Measurements from ENCODE around the gene USP53. TPM values are rescaled to one million over a fixed set of nuclear protein-coding genes. Genes with fewer than 3 reads are reported as not detected.
"Not testable (repeated sequence)": the region's sequence is repeated elsewhere in the genome, so short reads cannot be mapped to it uniquely, and the experiment has no call there.

Gene USP53
- total and polyA plus RNA-seq, 2 of the 13 experiments (the other 11 are each of a cell fraction or from before 2014, with no cell fraction given): 5.3 to 8.1 TPM

DNA sequence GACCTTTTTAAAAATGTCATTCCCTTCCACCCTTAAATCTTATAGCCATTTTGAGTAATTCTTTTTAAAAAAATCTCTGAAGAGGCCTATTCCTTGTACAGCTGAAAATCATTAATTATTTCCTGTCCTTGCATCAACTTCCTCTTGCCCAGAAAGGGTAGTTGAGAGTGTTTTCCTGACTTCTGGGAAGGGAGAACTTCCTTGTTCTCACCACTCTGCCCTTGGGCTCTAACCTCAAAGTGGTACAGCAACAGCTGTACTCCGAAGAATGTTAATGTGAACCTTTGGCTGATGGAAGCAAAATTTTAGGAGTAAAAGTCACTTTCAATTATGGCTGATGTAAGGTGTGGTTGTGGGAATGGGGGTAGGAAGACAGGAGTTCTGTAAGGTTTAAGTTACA is 124.5 kb downstream of the USP53 start:
- ATAC-seq (no peak), FAIRE-seq (no peak)
- intact Hi-C loops (cut with micrococcal nuclease; ENCODE audit: unreplicated experiment): no loop called here

DNA sequence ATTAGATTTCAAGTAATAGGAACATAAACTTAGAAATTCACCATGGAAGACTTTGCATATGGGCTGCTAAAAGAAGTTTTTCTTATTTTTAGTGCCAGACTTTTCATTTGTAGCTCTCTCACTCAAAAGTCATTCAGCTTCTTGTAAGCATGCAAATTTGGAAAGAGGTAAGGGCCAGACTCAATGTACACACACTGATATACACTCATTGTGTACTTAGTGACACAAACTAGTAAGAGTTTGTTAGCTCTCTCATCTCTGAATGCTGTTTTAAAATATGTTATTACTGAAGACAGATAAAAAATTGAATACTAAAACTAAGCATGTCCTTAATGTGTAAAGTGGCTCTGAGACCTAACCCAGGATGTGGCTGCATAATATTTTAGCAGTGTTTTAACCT is 127.4 kb downstream of the USP53 start:
- H3K4me2 ChIP-seq (ENCODE audit: low read depth, low read length); ATAC-seq; BruUV-seq (replicated peaks); FAIRE-seq; H3K4me1 ChIP-seq (ENCODE audit: insufficient read depth, low read length); H3K27me3 ChIP-seq (ENCODE audit: control insufficient read depth in 1 of 2, insufficient read depth in 2 of 2, low read length in 2 of 2); H3K9me3 ChIP-seq (ENCODE audit: low read length); H4K20me1 ChIP-seq (ENCODE audit: insufficient read depth, low read length); intact Hi-C loops (cut with micrococcal nuclease; ENCODE audit: unreplicated experiment); H3K9ac ChIP-seq (ENCODE audit: insufficient read depth, low read depth, low read length); H3K79me2 ChIP-seq (ENCODE audit: insufficient read depth, low read length); H3K27ac ChIP-seq (ENCODE audit: extremely low read length, insufficient read depth, low read length); H3K36me3 ChIP-seq (replicated peaks in 1 of 2; ENCODE audit: control insufficient read depth in 1 of 2, insufficient read depth in 2 of 2, low read length in 2 of 2); in situ Hi-C loops (cut with HindIII; ENCODE audit: extremely low pct_ligation_motif_present, low pct_unique_long_range_greater_than_20kb); CTCF ChIA-PET (ENCODE audit: low intra/inter-chr PET ratio, low total read pairs); H2AFZ ChIP-seq (ENCODE audit: low read length); DNase-seq (ENCODE audit: low spot score); H3K4me3 ChIP-seq (replicated peaks in 1 of 3; ENCODE audit: insufficient read depth in 1 of 3, low read depth in 2 of 3, low read length in 3 of 3): not testable (repeated sequence)
- POLR2A ChIA-PET: interaction anchor here (1.1 kb wide), 1 partner anchor 39 kb away, joined by 3 read pairs; a partner anchor contains a TSS

More for the DNA sequence above, 124.5 kb downstream of the USP53 start:
- TF ChIP-seq, protein P1, sequence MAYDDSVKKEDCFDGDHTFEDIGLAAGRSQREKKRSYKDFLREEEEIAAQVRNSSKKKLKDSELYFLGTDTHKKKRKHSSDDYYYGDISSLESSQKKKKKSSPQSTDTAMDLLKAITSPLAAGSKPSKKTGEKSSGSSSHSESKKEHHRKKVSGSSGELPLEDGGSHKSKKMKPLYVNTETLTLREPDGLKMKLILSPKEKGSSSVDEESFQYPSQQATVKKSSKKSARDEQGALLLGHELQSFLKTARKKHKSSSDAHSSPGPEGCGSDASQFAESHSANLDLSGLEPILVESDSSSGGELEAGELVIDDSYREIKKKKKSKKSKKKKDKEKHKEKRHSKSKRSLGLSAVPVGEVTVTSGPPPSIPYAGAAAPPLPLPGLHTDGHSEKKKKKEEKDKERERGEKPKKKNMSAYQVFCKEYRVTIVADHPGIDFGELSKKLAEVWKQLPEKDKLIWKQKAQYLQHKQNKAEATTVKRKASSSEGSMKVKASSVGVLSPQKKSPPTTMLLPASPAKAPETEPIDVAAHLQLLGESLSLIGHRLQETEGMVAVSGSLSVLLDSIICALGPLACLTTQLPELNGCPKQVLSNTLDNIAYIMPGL (CRISPR knock-in tag; IDR thresholded peaks at IDR 0.05; ENCODE audit: borderline replicate concordance in 1 of 2, low read depth in 1 of 2): no peak
- no peak for TF ChIP-seq SIX4 (CRISPR knock-in tag; IDR thresholded peaks at IDR 0.05)
- TF ChIP-seq ZNF773 (CRISPR knock-in tag; IDR thresholded peaks at IDR 0.05; ENCODE audit: borderline replicate concordance): no peak
- no peak for TF ChIP-seq TSC22D2 (CRISPR knock-in tag; IDR thresholded peaks at IDR 0.05; ENCODE audit: borderline replicate concordance)
- TF ChIP-seq TOE1 (CRISPR knock-in tag; IDR thresholded peaks at IDR 0.05): no peak
- TF ChIP-seq THAP11 (CRISPR knock-in tag; IDR thresholded peaks at IDR 0.05): no peak
- TF ChIP-seq SIX1 (CRISPR knock-in tag; IDR thresholded peaks at IDR 0.05; ENCODE audit: borderline replicate concordance): no peak
- TF ChIP-seq SAP130 (CRISPR knock-in tag; IDR thresholded peaks at IDR 0.05; ENCODE audit: low read depth): no peak
- TF ChIP-seq, protein P2, sequence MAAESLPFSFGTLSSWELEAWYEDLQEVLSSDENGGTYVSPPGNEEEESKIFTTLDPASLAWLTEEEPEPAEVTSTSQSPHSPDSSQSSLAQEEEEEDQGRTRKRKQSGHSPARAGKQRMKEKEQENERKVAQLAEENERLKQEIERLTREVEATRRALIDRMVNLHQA (CRISPR knock-in tag; IDR thresholded peaks at IDR 0.05): no peak
- no peak for TF ChIP-seq CENPX (CRISPR knock-in tag; IDR thresholded peaks at IDR 0.05)
- no peak for TF ChIP-seq KLF15 (CRISPR knock-in tag; IDR thresholded peaks at IDR 0.05; ENCODE audit: borderline replicate concordance)
- no peak for TF ChIP-seq REL (CRISPR knock-in tag; conservative IDR thresholded peaks at IDR 0.05)
- TF ChIP-seq, protein P3, sequence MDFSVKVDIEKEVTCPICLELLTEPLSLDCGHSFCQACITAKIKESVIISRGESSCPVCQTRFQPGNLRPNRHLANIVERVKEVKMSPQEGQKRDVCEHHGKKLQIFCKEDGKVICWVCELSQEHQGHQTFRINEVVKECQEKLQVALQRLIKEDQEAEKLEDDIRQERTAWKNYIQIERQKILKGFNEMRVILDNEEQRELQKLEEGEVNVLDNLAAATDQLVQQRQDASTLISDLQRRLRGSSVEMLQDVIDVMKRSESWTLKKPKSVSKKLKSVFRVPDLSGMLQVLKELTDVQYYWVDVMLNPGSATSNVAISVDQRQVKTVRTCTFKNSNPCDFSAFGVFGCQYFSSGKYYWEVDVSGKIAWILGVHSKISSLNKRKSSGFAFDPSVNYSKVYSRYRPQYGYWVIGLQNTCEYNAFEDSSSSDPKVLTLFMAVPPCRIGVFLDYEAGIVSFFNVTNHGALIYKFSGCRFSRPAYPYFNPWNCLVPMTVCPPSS (IDR thresholded peaks at IDR 0.05): no peak
- Histone ChIP-seq H4K20me1 (ENCODE audit: insufficient read depth, low read length) (no peaks in the 10 kb centered on the region), H3K27ac (ENCODE audit: extremely low read length, insufficient read depth, low read length) (no peak overlapping the region), H3K4me2 (ENCODE audit: low read depth, low read length) (no peak overlapping the region), H3K9me3 (ENCODE audit: low read length) (no peaks in the 10 kb centered on the region), H3K4me3 (replicated peaks in 1 of 3; ENCODE audit: insufficient read depth in 1 of 3, low read depth in 2 of 3, low read length in 3 of 3) (no peak overlapping the region), H3K36me3 (replicated peaks in 1 of 2; ENCODE audit: control insufficient read depth in 1 of 2, insufficient read depth in 2 of 2, low read length in 2 of 2) (no peaks in the 10 kb centered on the region), H3K4me1 (ENCODE audit: insufficient read depth, low read length) (no peaks in the 10 kb centered on the region), H2AFZ (ENCODE audit: low read length) (no peak overlapping the region), H3K27me3 (ENCODE audit: control insufficient read depth in 1 of 2, insufficient read depth in 2 of 2, low read length in 2 of 2) (no peaks in the 10 kb centered on the region), H3K79me2 (ENCODE audit: insufficient read depth, low read length) (no peaks in the 10 kb centered on the region), H3K9ac (ENCODE audit: insufficient read depth, low read depth, low read length) (no peak overlapping the region)
- no TSS peak for BruUV-seq (replicated peaks)
- CTCF ChIA-PET (ENCODE audit: low intra/inter-chr PET ratio, low total read pairs): no interaction called here
- no peak for DNase-seq (ENCODE audit: low spot score)
- in situ Hi-C loops (cut with HindIII; ENCODE audit: extremely low pct_ligation_motif_present, low pct_unique_long_range_greater_than_20kb): no loop called here
- 100% methylated on average over 1 of the region's 1 CpG for WGBS (ENCODE audit: low lambda C conversion rate)
- POLR2A ChIA-PET: no interaction called here
